Measurements from ENCODE around the gene NUDT4B.
"Not testable (repeated sequence)": the region's sequence is repeated elsewhere in the genome, so short reads cannot be mapped to it uniquely, and the experiment has no call there.

NUDT4B gene

GRCh38 chr1:148738667-148739066 is 9.9 kb upstream of the NUDT4B start:
- not testable (repeated sequence) for DNase-seq (ENCODE audit: low read depth in 2 of 2)

- DNase-seq (ENCODE audit: low read depth in 2 of 2): not testable (repeated sequence)
Observed at GRCh38 chr1:148743200-148743599, 5.4 kb upstream of the NUDT4B start.

- DNase-seq (ENCODE audit: low read depth in 2 of 2): not testable (repeated sequence)
Observed at GRCh38 chr1:148743726-148744720, 4.6 kb upstream of the NUDT4B start.

GRCh38 chr1:148749335-148749681 is 734 bp downstream of the NUDT4B start:
- not testable (repeated sequence) for DNase-seq (ENCODE audit: low read depth in 2 of 2)

GRCh38 chr1:148756231-148756630 is 7.7 kb downstream of the NUDT4B start:
- not testable (repeated sequence) for DNase-seq (ENCODE audit: low read depth in 2 of 2)

- DNase-seq (ENCODE audit: low read depth in 2 of 2): not testable (repeated sequence)
Observed at GRCh38 chr1:148757446-148757845, 8.9 kb downstream of the NUDT4B start.

- not testable (repeated sequence) for DNase-seq (ENCODE audit: low read depth in 2 of 2)
Observed at GRCh38 chr1:148758412-148758811, 9.8 kb downstream of the NUDT4B start.

- DNase-seq (ENCODE audit: low read depth in 2 of 2): not testable (repeated sequence)
Observed at GRCh38 chr1:148758925-148759324, 10.4 kb downstream of the NUDT4B start.

- not testable (repeated sequence) for DNase-seq (ENCODE audit: low read depth in 2 of 2)
Observed at GRCh38 chr1:148759749-148760148, 11.2 kb downstream of the NUDT4B start.

GRCh38 chr1:148760206-148760605 is 11.6 kb downstream of the NUDT4B start:
- DNase-seq (ENCODE audit: low read depth in 2 of 2): not testable (repeated sequence)

GRCh38 chr1:148761360-148761759 is 12.8 kb downstream of the NUDT4B start:
- DNase-seq (ENCODE audit: low read depth in 2 of 2): not testable (repeated sequence)

- DNase-seq (ENCODE audit: low read depth in 2 of 2): not testable (repeated sequence)
Observed at GRCh38 chr1:148765238-148766019, 16.9 kb downstream of the NUDT4B start.

- not testable (repeated sequence) for DNase-seq (ENCODE audit: low read depth in 2 of 2)
Observed at GRCh38 chr1:148768541-148768940, 20.0 kb downstream of the NUDT4B start.

- DNase-seq (ENCODE audit: low read depth in 2 of 2): not testable (repeated sequence)
Observed at GRCh38 chr1:148769495-148769894, 20.9 kb downstream of the NUDT4B start.

GRCh38 chr1:148773690-148774089 is 25.1 kb downstream of the NUDT4B start:
- DNase-seq (ENCODE audit: low read depth in 2 of 2): not testable (repeated sequence)

GRCh38 chr1:148774102-148774501 is 25.5 kb downstream of the NUDT4B start:
- not testable (repeated sequence) for DNase-seq (ENCODE audit: low read depth in 2 of 2)

- not testable (repeated sequence) for DNase-seq (ENCODE audit: low read depth in 2 of 2)
Observed at GRCh38 chr1:148775263-148775662, 26.7 kb downstream of the NUDT4B start.

- DNase-seq (ENCODE audit: low read depth in 2 of 2): not testable (repeated sequence)
Observed at GRCh38 chr1:148777649-148778048, 29.1 kb downstream of the NUDT4B start.

- DNase-seq (ENCODE audit: low read depth in 2 of 2): not testable (repeated sequence)
Observed at GRCh38 chr1:148780404-148780803, 31.8 kb downstream of the NUDT4B start.

- not testable (repeated sequence) for DNase-seq (ENCODE audit: low read depth in 2 of 2)
Observed at GRCh38 chr1:148791543-148792099, 43.0 kb downstream of the NUDT4B start.

GRCh38 chr1:148793762-148794332 is 45.3 kb downstream of the NUDT4B start:
- not testable (repeated sequence) for DNase-seq (ENCODE audit: low read depth in 2 of 2)
